KMS-11 (cell line): Measurements from ENCODE around the gene ZIC2.

ENCODE experiments used
- H2AFZ ChIP-seq: fragments of 200-600 bp; sonication (generic); 2 replicates; pipeline ENCODE4 v1.6.1; 2016; ENCODE audit warnings: antibody characterized with exemption, mixed run types, low read depth
- H3K27ac ChIP-seq: fragments of 200-600 bp; sonication (generic); 2 replicates; pipeline ENCODE4 v1.6.1; 2016; ENCODE audit warnings: mild to moderate bottlenecking, mixed run types
- H3K27me3 ChIP-seq: fragments of 200-600 bp; sonication (generic); 2 replicates; pipeline ENCODE4 v1.6.1; 2017; ENCODE audit warnings: mild to moderate bottlenecking, low read depth, mixed run types, moderate library complexity; ENCODE audit not compliant: insufficient read depth
- H3K36me3 ChIP-seq: fragments of 200-600 bp; sonication (generic); 2 replicates; pipeline ENCODE4 v1.6.1; 2017; ENCODE audit warnings: mild to moderate bottlenecking, mixed run types; ENCODE audit not compliant: insufficient read depth
- H3K4me1 ChIP-seq: fragments of 200-600 bp; sonication (generic); 2 replicates; pipeline ENCODE4 v1.6.1; 2016; ENCODE audit warnings: mild to moderate bottlenecking, low read depth, mixed run types; ENCODE audit not compliant: poor library complexity, severe bottlenecking
- H3K4me2 ChIP-seq: fragments of 200-600 bp; sonication (generic); 2 replicates; pipeline ENCODE4 v1.7.0; 2016; ENCODE audit warnings: mild to moderate bottlenecking, mixed run types
- H3K4me3 ChIP-seq: fragments of 200-600 bp; sonication (generic); IDR thresholded peaks from 2 replicates; pipeline ENCODE4 v1.6.1; 2017; ENCODE audit warnings: low read depth, low read length, mixed read lengths; ENCODE audit not compliant: insufficient read depth
- H3K79me2 ChIP-seq: fragments of 200-600 bp; sonication (generic); 2 replicates; pipeline ENCODE4 v1.6.1; 2016; ENCODE audit warnings: low read depth, mixed run types; ENCODE audit not compliant: insufficient read depth
- H3K9ac ChIP-seq: fragments of 200-600 bp; sonication (generic); 2 replicates; pipeline ENCODE4 v1.6.1; 2016; ENCODE audit warnings: mild to moderate bottlenecking, mixed run types
- H4K20me1 ChIP-seq: fragments of 200-600 bp; sonication (generic); 2 replicates; pipeline ENCODE4 v1.6.1; 2016; ENCODE audit warnings: mild to moderate bottlenecking, mixed run types; ENCODE audit not compliant: insufficient read depth
- TF ChIP-seq, protein P1 (sequence below): fragments of 200-600 bp; sonication (generic); conservative IDR thresholded peaks from 2 replicates; pipeline ENCODE4 v1.6.1; 2017; ENCODE audit warnings: low read depth, mild to moderate bottlenecking, antibody characterized with exemption, low read length, moderate library complexity, mixed read lengths

Gene ZIC2

DNA sequence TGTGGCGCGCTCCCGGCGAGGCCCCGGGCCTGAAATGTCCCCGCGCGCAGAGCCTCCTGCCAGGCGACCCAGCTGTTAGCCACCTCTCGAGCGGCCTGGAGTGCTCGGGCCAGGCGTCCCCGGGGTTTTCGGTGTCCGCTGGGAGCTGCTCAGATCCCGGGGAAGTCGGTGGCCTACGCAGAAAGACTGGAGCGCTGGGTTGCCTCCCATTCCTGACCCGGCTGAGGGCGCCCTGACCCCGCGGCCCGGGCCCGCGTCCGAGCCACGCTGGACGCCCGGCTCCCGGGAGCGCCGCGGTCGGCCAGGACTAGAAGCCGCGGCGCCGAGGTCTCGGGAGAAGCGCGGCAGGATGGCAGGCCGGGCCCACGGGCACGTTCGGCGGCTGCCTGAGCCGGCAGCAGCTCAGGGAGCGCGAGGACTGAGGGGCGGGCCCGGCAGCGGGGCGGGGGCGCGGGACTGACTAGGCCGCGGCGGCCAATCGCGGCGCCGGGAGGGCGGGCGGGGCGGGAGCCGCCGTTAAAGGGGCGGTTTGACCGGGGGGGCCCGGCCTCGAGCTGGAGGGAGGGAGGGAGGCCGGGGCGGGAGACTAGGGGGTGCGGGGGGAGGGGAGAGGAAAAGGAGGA, 1.3 kb upstream of the ZIC2 start:
- TF ChIP-seq, protein P1, sequence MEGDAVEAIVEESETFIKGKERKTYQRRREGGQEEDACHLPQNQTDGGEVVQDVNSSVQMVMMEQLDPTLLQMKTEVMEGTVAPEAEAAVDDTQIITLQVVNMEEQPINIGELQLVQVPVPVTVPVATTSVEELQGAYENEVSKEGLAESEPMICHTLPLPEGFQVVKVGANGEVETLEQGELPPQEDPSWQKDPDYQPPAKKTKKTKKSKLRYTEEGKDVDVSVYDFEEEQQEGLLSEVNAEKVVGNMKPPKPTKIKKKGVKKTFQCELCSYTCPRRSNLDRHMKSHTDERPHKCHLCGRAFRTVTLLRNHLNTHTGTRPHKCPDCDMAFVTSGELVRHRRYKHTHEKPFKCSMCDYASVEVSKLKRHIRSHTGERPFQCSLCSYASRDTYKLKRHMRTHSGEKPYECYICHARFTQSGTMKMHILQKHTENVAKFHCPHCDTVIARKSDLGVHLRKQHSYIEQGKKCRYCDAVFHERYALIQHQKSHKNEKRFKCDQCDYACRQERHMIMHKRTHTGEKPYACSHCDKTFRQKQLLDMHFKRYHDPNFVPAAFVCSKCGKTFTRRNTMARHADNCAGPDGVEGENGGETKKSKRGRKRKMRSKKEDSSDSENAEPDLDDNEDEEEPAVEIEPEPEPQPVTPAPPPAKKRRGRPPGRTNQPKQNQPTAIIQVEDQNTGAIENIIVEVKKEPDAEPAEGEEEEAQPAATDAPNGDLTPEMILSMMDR = no peak
- 0 out of 2 replicates have a peak, but pooled peaks cover 4% of the 10 kb centered on the region for H3K27me3 ChIP-seq
- H3K4me3 ChIP-seq = no peak overlapping the region
- no peaks in the 10 kb centered on the region for H3K36me3 ChIP-seq
- peak overlapping the region; percentile 73 for H2AFZ ChIP-seq
- H3K27ac ChIP-seq = peak overlapping the region; percentile 69; the same call in 1 of the 2 replicates
- no peaks in the 10 kb centered on the region for H4K20me1 ChIP-seq
- H3K4me1 ChIP-seq = no peaks in the 10 kb centered on the region
- H3K79me2 ChIP-seq = peaks cover 21% of the 10 kb centered on the region
- peak overlapping the region; percentile 52; the same call in 1 of the 2 replicates for H3K9ac ChIP-seq
- H3K4me2 ChIP-seq = peak overlapping the region; percentile 39; the same call in 1 of the 2 replicates

- no peak overlapping the region for H3K4me3 ChIP-seq
- peak overlapping the region; percentile 69 for H3K27ac ChIP-seq
- peaks cover 21% of the 10 kb centered on the region for H3K79me2 ChIP-seq
- no peak overlapping the region for H3K4me2 ChIP-seq
- 0 out of 2 replicates have a peak, but pooled peaks cover 4% of the 10 kb centered on the region for H3K27me3 ChIP-seq
- H3K4me1 ChIP-seq = no peaks in the 10 kb centered on the region
- peak overlapping the region; percentile 52; the same call in 1 of the 2 replicates for H3K9ac ChIP-seq
- TF ChIP-seq, protein P1 = no peak
- no peaks in the 10 kb centered on the region for H3K36me3 ChIP-seq
- H2AFZ ChIP-seq = 0 out of 2 replicates have a peak overlapping the region, but pooled peaks have one; percentile 18
- no peaks in the 10 kb centered on the region for H4K20me1 ChIP-seq
Observed at GRCh38 chr13:99980824-99981734, 505 bp upstream of the ZIC2 start.

DNA sequence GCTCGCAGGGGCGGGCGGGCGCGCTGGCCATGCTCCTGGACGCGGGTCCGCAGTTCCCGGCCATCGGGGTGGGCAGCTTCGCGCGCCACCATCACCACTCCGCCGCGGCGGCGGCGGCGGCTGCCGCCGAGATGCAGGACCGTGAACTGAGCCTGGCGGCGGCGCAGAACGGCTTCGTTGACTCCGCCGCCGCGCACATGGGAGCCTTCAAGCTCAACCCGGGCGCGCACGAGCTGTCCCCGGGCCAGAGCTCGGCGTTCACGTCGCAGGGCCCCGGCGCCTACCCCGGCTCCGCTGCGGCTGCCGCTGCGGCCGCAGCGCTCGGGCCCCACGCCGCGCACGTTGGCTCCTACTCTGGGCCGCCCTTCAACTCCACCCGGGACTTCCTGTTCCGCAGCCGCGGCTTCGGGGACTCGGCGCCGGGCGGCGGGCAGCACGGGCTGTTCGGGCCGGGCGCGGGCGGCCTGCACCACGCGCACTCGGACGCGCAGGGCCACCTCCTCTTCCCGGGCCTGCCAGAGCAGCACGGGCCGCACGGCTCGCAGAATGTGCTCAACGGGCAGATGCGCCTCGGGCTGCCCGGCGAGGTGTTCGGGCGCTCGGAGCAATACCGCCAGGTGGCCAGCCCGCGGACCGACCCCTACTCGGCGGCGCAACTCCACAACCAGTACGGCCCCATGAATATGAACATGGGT, 599 bp downstream of the ZIC2 start:
- Histone ChIP-seq H3K27me3 (0 out of 2 replicates have a peak, but pooled peaks cover 4% of the 10 kb centered on the region), H4K20me1 (no peaks in the 10 kb centered on the region), H3K4me1 (no peaks in the 10 kb centered on the region), H3K4me2 (peak overlapping the region; percentile 6; the same call in 1 of the 2 replicates), H3K4me3 (no peak overlapping the region), H3K79me2 (peaks cover 21% of the 10 kb centered on the region), H2AFZ (peak overlapping the region; percentile 34), H3K36me3 (no peaks in the 10 kb centered on the region), H3K9ac (peak overlapping the region; percentile 69), H3K27ac (peak overlapping the region; percentile 71)
- TF ChIP-seq, protein P1 = no peak
